H9 (cell line): Measurements from ENCODE around the gene USP53. TPM values are rescaled to one million over a fixed set of nuclear protein-coding genes. Genes with fewer than 3 reads are reported as not detected.

Experiments
- DNase-seq: peaks from one replicate; pipeline ENCODE4 v3.0.0-alpha.2; 2017
- H2AFZ ChIP-seq: one replicate; pipeline ENCODE4 v1.6.1; 2013; ENCODE audit warnings: mild to moderate bottlenecking, low read length, control low read depth, moderate library complexity
- H2AK5ac ChIP-seq: 2 replicates; pipeline ENCODE4 v1.6.1; 2013; ENCODE audit warnings: low read length, control low read depth, mixed read lengths; ENCODE audit not compliant: insufficient read length
- H2BK120ac ChIP-seq: one replicate; pipeline ENCODE4 v1.6.1; 2013; ENCODE audit warnings: low read depth, mild to moderate bottlenecking, low read length, control low read depth, inconsistent platforms; ENCODE audit not compliant: poor library complexity, severe bottlenecking
- H2BK12ac ChIP-seq: 2 replicates; pipeline ENCODE4 v1.6.1; 2013; ENCODE audit warnings: low read length, control low read depth, mixed read lengths, low read depth; ENCODE audit not compliant: insufficient read length
- H2BK15ac ChIP-seq: 2 replicates; pipeline ENCODE4 v1.6.1; 2013; ENCODE audit warnings: low read depth, low read length, control low read depth
- H2BK20ac ChIP-seq: one replicate; pipeline ENCODE4 v1.6.1; 2013; ENCODE audit warnings: low read depth, mild to moderate bottlenecking, low read length, control low read depth, inconsistent platforms; ENCODE audit not compliant: poor library complexity, severe bottlenecking
- H2BK5ac ChIP-seq: 2 replicates; pipeline ENCODE4 v1.6.1; 2013; ENCODE audit warnings: low read length, control low read depth, mixed read lengths; ENCODE audit not compliant: insufficient read length
- H3K14ac ChIP-seq: 2 replicates; pipeline ENCODE4 v1.6.1; 2013; ENCODE audit warnings: low read length, control low read depth; ENCODE audit not compliant: insufficient read depth
- H3K18ac ChIP-seq: 2 replicates; pipeline ENCODE4 v1.6.1; 2013; ENCODE audit warnings: low read depth, mild to moderate bottlenecking, mixed read lengths, low read length, control low read depth; ENCODE audit not compliant: insufficient read length
- H3K23ac ChIP-seq: 2 replicates; pipeline ENCODE4 v1.6.1; 2013; ENCODE audit warnings: low read length, control low read depth, mixed read lengths, low read depth; ENCODE audit not compliant: insufficient read length
- H3K23me2 ChIP-seq: 2 replicates; pipeline ENCODE4 v1.6.1; 2013; ENCODE audit warnings: low read depth, mild to moderate bottlenecking, mixed read lengths, low read length, control low read depth; ENCODE audit not compliant: insufficient read length, poor library complexity, severe bottlenecking
- H3K27ac ChIP-seq: 2 replicates; pipeline ENCODE4 v1.5.1; 2013; ENCODE audit warnings: low read length, control low read depth, mixed read lengths, low read depth; ENCODE audit not compliant: insufficient read length
- H3K27me3 ChIP-seq: 2 replicates; pipeline ENCODE4 v1.6.1; 2013; ENCODE audit warnings: low read length, control low read depth, inconsistent platforms; ENCODE audit not compliant: insufficient read depth
- H3K4ac ChIP-seq: 2 replicates; pipeline ENCODE4 v1.6.1; 2013; ENCODE audit warnings: low read depth, mild to moderate bottlenecking, control low read depth, inconsistent platforms, low read length, moderate library complexity
- H3K4me1 ChIP-seq: 2 replicates; pipeline ENCODE4 v1.6.1; 2013; ENCODE audit warnings: low read length, control low read depth, inconsistent platforms; ENCODE audit not compliant: insufficient read depth
- H3K4me2 ChIP-seq: 2 replicates; pipeline ENCODE4 v1.6.1; 2013; ENCODE audit warnings: low read length, control low read depth, mixed read lengths; ENCODE audit not compliant: insufficient read length, insufficient read depth
- H3K56ac ChIP-seq: 2 replicates; pipeline ENCODE4 v1.6.1; 2013; ENCODE audit warnings: low read depth, mild to moderate bottlenecking, mixed read lengths, low read length, control low read depth; ENCODE audit not compliant: insufficient read length
- H3K79me1 ChIP-seq: 2 replicates; pipeline ENCODE4 v1.6.1; 2013; ENCODE audit warnings: low read depth, mild to moderate bottlenecking, moderate library complexity, low read length, control low read depth, inconsistent platforms; ENCODE audit not compliant: insufficient read depth, poor library complexity, severe bottlenecking
- H3K79me2 ChIP-seq: 2 replicates; pipeline ENCODE4 v1.6.1; 2013; ENCODE audit warnings: low read length, control low read depth, inconsistent platforms; ENCODE audit not compliant: insufficient read depth
- H3K9ac ChIP-seq: 2 replicates; pipeline ENCODE4 v1.6.1; 2013; ENCODE audit warnings: low read length, control low read depth, mixed read lengths; ENCODE audit not compliant: insufficient read length; ENCODE audit errors: extremely low read depth
- H3K9me3 ChIP-seq: one replicate; pipeline ENCODE4 v1.6.1; 2013; ENCODE audit warnings: low read depth, low read length, inconsistent platforms; ENCODE audit not compliant: control insufficient read depth
- H3T11ph ChIP-seq: one replicate; pipeline ENCODE4 v1.6.1; 2013; ENCODE audit warnings: mild to moderate bottlenecking, low read length, control low read depth, inconsistent platforms
- H4K20me1 ChIP-seq: one replicate; pipeline ENCODE4 v1.6.1; 2013; ENCODE audit not compliant: control insufficient read depth, insufficient read length, insufficient read depth
- H4K5ac ChIP-seq: 2 replicates; pipeline ENCODE4 v1.6.1; 2013; ENCODE audit warnings: low read depth, mild to moderate bottlenecking, mixed read lengths, low read length, control low read depth; ENCODE audit not compliant: insufficient read length
- H4K8ac ChIP-seq: replicated peaks from 2 replicates; pipeline ENCODE4 v1.6.1; 2013; ENCODE audit warnings: low read length, control low read depth, mixed read lengths, low read depth; ENCODE audit not compliant: insufficient read length
- H4K91ac ChIP-seq: 2 replicates; pipeline ENCODE4 v1.6.1; 2013; ENCODE audit warnings: low read depth, mild to moderate bottlenecking, moderate library complexity, mixed read lengths, low read length, control low read depth; ENCODE audit not compliant: insufficient read length
- H3K27ac Mint-ChIP-seq, 3 experiments: 2 replicates in 2 of 3; 3 replicates in 1 of 3; pipeline ENCODE4 v1.8.0; 2020 to 2021; ENCODE audit warnings: mixed read lengths in 3 of 3, mild to moderate bottlenecking in 1 of 3, moderate library complexity in 1 of 3
- H3K27me3 Mint-ChIP-seq: 2 replicates; pipeline ENCODE4 v1.8.0; 2021; ENCODE audit warnings: low read depth, mild to moderate bottlenecking, moderate library complexity, mixed read lengths
- H3K36me3 Mint-ChIP-seq, 3 experiments: 2 replicates in 2 of 3; 3 replicates in 1 of 3; pipeline ENCODE4 v1.8.0; 2020 to 2021; ENCODE audit warnings: low read depth in 3 of 3, mixed read lengths in 3 of 3; ENCODE audit not compliant: insufficient read depth in 1 of 3
- H3K4me1 Mint-ChIP-seq, 2 experiments: 2 replicates each; pipeline ENCODE4 v1.8.0; 2020; ENCODE audit warnings: mixed read lengths in 2 of 2
- H3K4me3 Mint-ChIP-seq, 2 experiments: 2 replicates in 1 of 2; 3 replicates in 1 of 2; pipeline ENCODE4 v1.8.0; 2020 to 2021; ENCODE audit warnings: mild to moderate bottlenecking in 2 of 2, mixed read lengths in 2 of 2, moderate library complexity in 1 of 2
- H3K9me3 Mint-ChIP-seq, 2 experiments: 2 replicates in 1 of 2; 3 replicates in 1 of 2; pipeline ENCODE4 v1.8.0; 2020; ENCODE audit warnings: mild to moderate bottlenecking in 2 of 2, mixed read lengths in 2 of 2, moderate library complexity in 1 of 2
- WGBS: extraction: QIAGEN DNeasy Blood & Tissue Kit; methylation state at CpG from one replicate; pipeline ENCODE4 v1.1.7; 2013; ENCODE audit warnings: missing lambda C conversion rate, low lambda C conversion rate, mixed read lengths; ENCODE audit not compliant: insufficient read length; ENCODE audit errors: extremely low coverage; 5-methylcytosine and 5-hydroxymethylcytosine counted together
- total RNA-seq: library from RNA; stranded (reverse); gene quantifications from 2 replicates; pipeline ENCODE4 v1.2.1, GENCODE V29; 2021
- TF ChIP-seq, protein P1 (sequence below): fragments of 200-600 bp; sonication (generic); conservative IDR thresholded peaks from 3 replicates; pipeline ENCODE4 v1.8.0; 2021; ENCODE audit warnings: antibody characterized with exemption, mild to moderate bottlenecking

Gene USP53
- total RNA-seq, 1 experiment from 2014 or later: 18.4 TPM

DNA sequence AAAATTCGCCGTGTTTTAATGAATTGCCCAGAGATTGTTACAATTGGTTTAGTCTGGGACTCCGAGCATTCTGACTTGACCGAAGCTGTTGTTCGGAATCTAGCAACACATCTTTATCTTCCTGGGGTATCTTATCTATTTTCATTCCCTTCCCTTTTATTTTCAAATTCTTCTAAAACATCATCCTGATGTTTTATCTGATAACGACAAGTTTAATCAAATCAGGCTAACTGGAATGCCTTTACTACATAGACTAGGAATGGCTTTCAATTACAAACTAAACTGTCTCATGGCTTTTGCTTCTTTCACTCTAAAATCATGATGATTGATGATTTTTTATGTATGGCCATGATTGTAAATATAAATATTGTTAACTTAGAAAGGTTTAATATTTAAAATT is 48.0 kb downstream of the USP53 start:
- 0 out of 5 replicates have a peak, but pooled peaks cover 0 to 3% of the 10 kb centered on the region in 2 experiments for H3K9me3 Mint-ChIP-seq
- H4K8ac ChIP-seq: no peak overlapping the region
- H3K23me2 ChIP-seq: no peaks in the 10 kb centered on the region
- no peak overlapping the region for H3K23ac ChIP-seq
- no peak overlapping the region for H3K18ac ChIP-seq
- H2BK12ac ChIP-seq: no peak overlapping the region
- H4K5ac ChIP-seq: no peak overlapping the region
- H3K4ac ChIP-seq: no peak overlapping the region
- no peak overlapping the region for H3T11ph ChIP-seq
- WGBS: 100% methylated on average over 1 of the region's 6 CpGs
- TF ChIP-seq, protein P1, sequence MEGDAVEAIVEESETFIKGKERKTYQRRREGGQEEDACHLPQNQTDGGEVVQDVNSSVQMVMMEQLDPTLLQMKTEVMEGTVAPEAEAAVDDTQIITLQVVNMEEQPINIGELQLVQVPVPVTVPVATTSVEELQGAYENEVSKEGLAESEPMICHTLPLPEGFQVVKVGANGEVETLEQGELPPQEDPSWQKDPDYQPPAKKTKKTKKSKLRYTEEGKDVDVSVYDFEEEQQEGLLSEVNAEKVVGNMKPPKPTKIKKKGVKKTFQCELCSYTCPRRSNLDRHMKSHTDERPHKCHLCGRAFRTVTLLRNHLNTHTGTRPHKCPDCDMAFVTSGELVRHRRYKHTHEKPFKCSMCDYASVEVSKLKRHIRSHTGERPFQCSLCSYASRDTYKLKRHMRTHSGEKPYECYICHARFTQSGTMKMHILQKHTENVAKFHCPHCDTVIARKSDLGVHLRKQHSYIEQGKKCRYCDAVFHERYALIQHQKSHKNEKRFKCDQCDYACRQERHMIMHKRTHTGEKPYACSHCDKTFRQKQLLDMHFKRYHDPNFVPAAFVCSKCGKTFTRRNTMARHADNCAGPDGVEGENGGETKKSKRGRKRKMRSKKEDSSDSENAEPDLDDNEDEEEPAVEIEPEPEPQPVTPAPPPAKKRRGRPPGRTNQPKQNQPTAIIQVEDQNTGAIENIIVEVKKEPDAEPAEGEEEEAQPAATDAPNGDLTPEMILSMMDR: no peak
- H4K20me1 ChIP-seq: no peaks in the 10 kb centered on the region
- H3K4me2 ChIP-seq: no peak overlapping the region
- H2BK5ac ChIP-seq: no peak overlapping the region
- no peaks in the 10 kb centered on the region for H3K79me2 ChIP-seq
- H2AK5ac ChIP-seq: no peak overlapping the region
- no peak overlapping the region for H3K56ac ChIP-seq
- H3K4me1 ChIP-seq: no peaks in the 10 kb centered on the region
- no peaks in the 10 kb centered on the region for H3K79me1 ChIP-seq
- no peak overlapping the region for H2AFZ ChIP-seq
- no peak overlapping the region for H3K14ac ChIP-seq
- no peak overlapping the region for H4K91ac ChIP-seq
- no peak overlapping the region for H2BK15ac ChIP-seq
- H3K4me1 Mint-ChIP-seq: peaks cover 1% of the 10 kb centered on the region in 2 experiments; a peak in 2 of 4 replicates
- DNase-seq: no peak
- H3K27me3 ChIP-seq: no peaks in the 10 kb centered on the region
- peaks cover 14 to 31% (median 29%) of the 10 kb centered on the region in 3 experiments for H3K36me3 Mint-ChIP-seq
- H2BK20ac ChIP-seq: no peak overlapping the region
- no peak overlapping the region for H3K4me3 Mint-ChIP-seq
- no peaks in the 10 kb centered on the region for H3K9me3 ChIP-seq
- H3K27ac Mint-ChIP-seq: no peak overlapping the region
- H3K9ac ChIP-seq: no peak overlapping the region
- no peak overlapping the region for H2BK120ac ChIP-seq
- H3K27me3 Mint-ChIP-seq: no peaks in the 10 kb centered on the region
- H3K27ac ChIP-seq: no peak overlapping the region
